HEK293 (cell line): Measurements from ENCODE around the gene POU2AF3.
A peak's percentile ranks its signal among the peaks of the same experiment; 100 is the strongest.

ENCODE experiments used
- CTCF ChIA-PET: fragments of 350-600 bp; formaldehyde crosslinking; extraction: SDS; loops from one replicate; lab custom pipeline; 2021; ENCODE audit warnings: antibody characterized with exemption; lab: Yijun Ruan, JAX
- POLR2A ChIA-PET: fragments of 300-600 bp; formaldehyde crosslinking; extraction: SDS; loops from one replicate; lab custom pipeline; 2020; ENCODE audit warnings: antibody characterized with exemption, inconsistent platforms; lab: Yijun Ruan, JAX
- H3K27ac ChIP-seq: fragments of 200-500 bp; sonication (Bioruptor generic); 2 replicates; pipeline ENCODE4 v1.5.1; 2014; ENCODE audit warnings: low read depth, low read length, control low read depth, inconsistent platforms; ENCODE audit errors: extremely low read depth
- H3K36me3 ChIP-seq, 2 experiments: fragments of 200-500 bp in 1 of 2; sonication (Bioruptor generic) in 1 of 2; 1 replicate in 1 of 2; 2 replicates in 1 of 2; pipeline ENCODE4 v1.5.1; 2014 to 2017; ENCODE audit warnings: inconsistent platforms in 2 of 2, low read length in 2 of 2; ENCODE audit not compliant: control insufficient read depth in 2 of 2, insufficient read depth in 1 of 2
- H3K4me1 ChIP-seq: fragments of 200-500 bp; sonication (Bioruptor generic); 2 replicates; pipeline ENCODE4 v1.5.1; 2014; ENCODE audit warnings: mild to moderate bottlenecking, low read length, inconsistent platforms; ENCODE audit not compliant: control insufficient read depth, insufficient read depth
- H3K4me3 ChIP-seq: 2 replicates; pipeline ENCODE4 v1.5.1; 2011; ENCODE audit warnings: low read depth, mild to moderate bottlenecking, control low read depth, low read length, moderate library complexity
- H3K9me3 ChIP-seq: fragments of 200-500 bp; sonication (Bioruptor generic); 2 replicates; pipeline ENCODE4 v1.5.1; 2014; ENCODE audit warnings: low read depth, low read length, inconsistent platforms; ENCODE audit not compliant: control insufficient read depth, insufficient read depth
- GLI2 ChIP-seq: fragments of 450-650 bp; formaldehyde crosslinking; IDR thresholded peaks from 2 replicates; pipeline ENCODE4; 2017; ENCODE audit warnings: missing biosample characterization, missing genetic modification characterization, low read depth, borderline replicate concordance
- KLF16 ChIP-seq: fragments of 450-650 bp; formaldehyde crosslinking; IDR thresholded peaks from 2 replicates; pipeline ENCODE4 v1.5.1; 2017; ENCODE audit warnings: missing biosample characterization, missing genetic modification characterization
- KLF9 ChIP-seq: fragments of 450-650 bp; formaldehyde crosslinking; IDR thresholded peaks from 2 replicates; pipeline ENCODE4 v1.5.1; 2016; ENCODE audit warnings: missing biosample characterization, missing genetic modification characterization, low read depth
- MEIS1 ChIP-seq: sonication (generic); formaldehyde crosslinking; IDR thresholded peaks from 2 replicates; pipeline ENCODE4 v1.8.1; 2022; ENCODE audit warnings: missing genetic modification reagents, mild to moderate bottlenecking, borderline replicate concordance
- MYNN ChIP-seq: fragments of 450-650 bp; formaldehyde crosslinking; IDR thresholded peaks from 2 replicates; pipeline ENCODE4 v1.5.1; 2016; ENCODE audit warnings: missing biosample characterization, missing genetic modification characterization, borderline replicate concordance
- SETDB1 ChIP-seq: IDR thresholded peaks from one replicate; pipeline ENCODE4 v1.6.1; 2017; ENCODE audit warnings: mild to moderate bottlenecking, low read length, moderate library complexity, mixed read lengths; ENCODE audit not compliant: insufficient read length
- TRIM28 ChIP-seq: IDR thresholded peaks from 2 replicates; pipeline ENCODE4 v1.6.1; 2011; ENCODE audit warnings: low read length, control low read depth, borderline replicate concordance
- WT1 ChIP-seq: fragments of 450-650 bp; formaldehyde crosslinking; IDR thresholded peaks from 2 replicates; pipeline ENCODE4 v1.5.1; 2016; ENCODE audit warnings: missing biosample characterization, missing genetic modification characterization
- YY2 ChIP-seq: fragments of 450-650 bp; formaldehyde crosslinking; IDR thresholded peaks from 2 replicates; pipeline ENCODE4 v1.5.1; 2016; ENCODE audit warnings: missing biosample characterization, missing genetic modification characterization
- ZNF133 ChIP-seq: fragments of 450-650 bp; formaldehyde crosslinking; IDR thresholded peaks from 2 replicates; pipeline ENCODE4 v1.5.1; 2016; ENCODE audit warnings: missing biosample characterization, missing genetic modification characterization
- ZNF24 ChIP-seq: fragments of 450-650 bp; formaldehyde crosslinking; IDR thresholded peaks from 2 replicates; pipeline ENCODE4 v1.5.1; 2016; ENCODE audit warnings: missing biosample characterization, missing genetic modification characterization
- ZNF266 ChIP-seq: fragments of 450-650 bp; formaldehyde crosslinking; IDR thresholded peaks from 2 replicates; pipeline ENCODE4 v1.5.1; 2016; ENCODE audit warnings: missing biosample characterization, missing genetic modification characterization, low read depth
- ZNF366 ChIP-seq: fragments of 450-650 bp; formaldehyde crosslinking; conservative IDR thresholded peaks from 2 replicates; pipeline ENCODE4 v1.5.1; 2016; ENCODE audit warnings: missing biosample characterization, missing genetic modification characterization
- ZNF391 ChIP-seq: fragments of 450-650 bp; formaldehyde crosslinking; IDR thresholded peaks from 2 replicates; pipeline ENCODE4 v1.5.1; 2016; ENCODE audit warnings: low read depth, missing biosample characterization, missing genetic modification characterization, borderline replicate concordance
- ZNF394 ChIP-seq: fragments of 450-650 bp; formaldehyde crosslinking; IDR thresholded peaks from 2 replicates; pipeline ENCODE4 v1.5.1; 2016; ENCODE audit warnings: missing biosample characterization, missing genetic modification characterization, mild to moderate bottlenecking, moderate library complexity, borderline replicate concordance
- ZNF449 ChIP-seq: fragments of 450-650 bp; formaldehyde crosslinking; IDR thresholded peaks from 2 replicates; pipeline ENCODE4 v1.5.1; 2017; ENCODE audit warnings: missing biosample characterization, mild to moderate bottlenecking, missing genetic modification characterization, moderate library complexity
- ZNF621 ChIP-seq: fragments of 450-650 bp; formaldehyde crosslinking; IDR thresholded peaks from 2 replicates; pipeline ENCODE4 v1.5.1; 2017; ENCODE audit warnings: missing biosample characterization, missing genetic modification characterization
- ZNF654 ChIP-seq: fragments of 450-650 bp; formaldehyde crosslinking; IDR thresholded peaks from 2 replicates; pipeline ENCODE4 v1.5.1; 2016; ENCODE audit warnings: low read depth, missing biosample characterization, missing genetic modification characterization
- ZNF664 ChIP-seq: fragments of 450-650 bp; formaldehyde crosslinking; IDR thresholded peaks from 2 replicates; pipeline ENCODE4 v1.5.1; 2016; ENCODE audit warnings: missing biosample characterization, missing genetic modification characterization
- ZNF768 ChIP-seq: fragments of 450-650 bp; formaldehyde crosslinking; IDR thresholded peaks from 2 replicates; pipeline ENCODE4 v1.5.1; 2018; ENCODE audit warnings: missing biosample characterization, mild to moderate bottlenecking, missing genetic modification characterization
- TF ChIP-seq, protein P1 (sequence below): fragments of 450-650 bp; formaldehyde crosslinking; IDR thresholded peaks from 2 replicates; pipeline ENCODE4 v1.5.1; 2016; ENCODE audit warnings: missing biosample characterization, missing genetic modification characterization, borderline replicate concordance
- TF ChIP-seq, protein P2 (sequence below): fragments of 450-650 bp; formaldehyde crosslinking; IDR thresholded peaks from 2 replicates; pipeline ENCODE4 v1.5.1; 2016; ENCODE audit warnings: missing biosample characterization, missing genetic modification characterization

Gene POU2AF3

DNA sequence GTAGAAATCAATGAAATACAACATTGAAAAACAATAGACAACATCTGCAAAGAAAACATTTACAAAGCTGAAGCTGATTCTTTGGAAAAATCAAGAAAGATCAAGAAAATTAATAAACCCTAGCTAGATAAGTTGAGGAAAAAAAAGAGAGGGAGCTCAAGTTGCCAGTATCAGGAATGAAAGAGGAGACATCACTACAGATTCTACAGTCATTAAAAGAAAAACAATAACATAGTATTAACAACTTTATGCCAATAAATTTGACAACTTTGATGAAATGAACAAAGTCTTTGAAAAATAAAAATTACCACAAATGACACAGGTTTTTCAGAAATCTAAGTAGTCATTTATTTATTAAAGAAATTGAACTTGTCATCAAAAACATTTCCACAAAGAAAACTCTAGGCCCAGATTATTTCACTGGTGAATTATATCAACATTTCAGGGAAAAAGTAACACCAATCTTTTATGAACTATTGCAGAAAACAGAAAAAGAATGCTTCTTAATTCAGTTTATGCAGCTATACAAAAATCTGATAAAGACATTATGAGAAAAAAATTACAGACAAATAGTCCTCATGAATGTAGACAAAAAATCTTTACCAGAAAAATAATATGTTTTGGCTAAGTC, 41.5 kb downstream of the POU2AF3 start:
- Histone ChIP-seq H3K4me1 (no peaks in the 10 kb centered on the region; the same call in 1 of the 2 replicates), H3K4me3 (no peak overlapping the region), H3K27ac (no peak overlapping the region), H3K9me3 (no peaks in the 10 kb centered on the region), H3K36me3 (no peaks in the 10 kb centered on the region)
- ChIA-PET CTCF (interaction anchor here (0.7 to 0.8 kb wide), 3 partner anchors 56 to 84 kb away, joined by 3 to 4 read pairs (median 3); no protein-coding TSS in a partner anchor), POLR2A (no interaction called here)
- 0 out of 2 replicates have a peak, but pooled peaks have one; percentile 22 for TF ChIP-seq TRIM28
- TF ChIP-seq ZNF391 (tag by site-specific recombination): no peak
- TF ChIP-seq YY2 (tag by site-specific recombination): no peak
- no peak for TF ChIP-seq ZNF266 (tag by site-specific recombination)
- peak; percentile 98 for TF ChIP-seq SETDB1
- no peak for TF ChIP-seq ZNF654 (tag by site-specific recombination)
- no peak for TF ChIP-seq KLF9 (tag by site-specific recombination)
- TF ChIP-seq WT1 (tag by site-specific recombination): no peak
- no peak for TF ChIP-seq ZNF394 (tag by site-specific recombination)

GRCh38 chr11:111342329-111342728, 44.0 kb downstream of the POU2AF3 start:
- Histone ChIP-seq H3K27ac (no peak overlapping the region), H3K36me3 (no peaks in the 10 kb centered on the region), H3K9me3 (no peaks in the 10 kb centered on the region), H3K4me3 (no peak overlapping the region), H3K4me1 (no peaks in the 10 kb centered on the region)
- CTCF ChIA-PET: no interaction called here
- POLR2A ChIA-PET: no interaction called here
- TF ChIP-seq ZNF621 (tag by site-specific recombination) (no peak), KLF16 (tag by site-specific recombination) (no peak), ZNF24 (tag by site-specific recombination) (no peak), MEIS1 (CRISPR knock-in tag) (no peak), ZNF366 (tag by site-specific recombination) (no peak), ZNF664 (no peak), MYNN (tag by site-specific recombination) (no peak), GLI2 (tag by site-specific recombination) (no peak), ZNF449 (tag by site-specific recombination) (no peak), ZNF768 (tag by site-specific recombination) (no peak), ZNF133 (tag by site-specific recombination) (no peak)
- TF ChIP-seq, protein P1, sequence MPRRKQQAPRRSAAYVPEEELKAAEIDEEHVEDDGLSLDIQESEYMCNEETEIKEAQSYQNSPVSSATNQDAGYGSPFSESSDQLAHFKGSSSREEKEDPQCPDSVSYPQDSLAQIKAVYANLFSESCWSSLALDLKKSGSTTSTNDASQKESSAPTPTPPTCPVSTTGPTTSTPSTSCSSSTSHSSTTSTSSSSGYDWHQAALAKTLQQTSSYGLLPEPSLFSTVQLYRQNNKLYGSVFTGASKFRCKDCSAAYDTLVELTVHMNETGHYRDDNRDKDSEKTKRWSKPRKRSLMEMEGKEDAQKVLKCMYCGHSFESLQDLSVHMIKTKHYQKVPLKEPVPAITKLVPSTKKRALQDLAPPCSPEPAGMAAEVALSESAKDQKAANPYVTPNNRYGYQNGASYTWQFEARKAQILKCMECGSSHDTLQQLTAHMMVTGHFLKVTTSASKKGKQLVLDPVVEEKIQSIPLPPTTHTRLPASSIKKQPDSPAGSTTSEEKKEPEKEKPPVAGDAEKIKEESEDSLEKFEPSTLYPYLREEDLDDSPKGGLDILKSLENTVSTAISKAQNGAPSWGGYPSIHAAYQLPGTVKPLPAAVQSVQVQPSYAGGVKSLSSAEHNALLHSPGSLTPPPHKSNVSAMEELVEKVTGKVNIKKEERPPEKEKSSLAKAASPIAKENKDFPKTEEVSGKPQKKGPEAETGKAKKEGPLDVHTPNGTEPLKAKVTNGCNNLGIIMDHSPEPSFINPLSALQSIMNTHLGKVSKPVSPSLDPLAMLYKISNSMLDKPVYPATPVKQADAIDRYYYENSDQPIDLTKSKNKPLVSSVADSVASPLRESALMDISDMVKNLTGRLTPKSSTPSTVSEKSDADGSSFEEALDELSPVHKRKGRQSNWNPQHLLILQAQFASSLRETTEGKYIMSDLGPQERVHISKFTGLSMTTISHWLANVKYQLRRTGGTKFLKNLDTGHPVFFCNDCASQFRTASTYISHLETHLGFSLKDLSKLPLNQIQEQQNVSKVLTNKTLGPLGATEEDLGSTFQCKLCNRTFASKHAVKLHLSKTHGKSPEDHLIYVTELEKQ (tag by site-specific recombination): no peak
- TF ChIP-seq, protein P2, sequence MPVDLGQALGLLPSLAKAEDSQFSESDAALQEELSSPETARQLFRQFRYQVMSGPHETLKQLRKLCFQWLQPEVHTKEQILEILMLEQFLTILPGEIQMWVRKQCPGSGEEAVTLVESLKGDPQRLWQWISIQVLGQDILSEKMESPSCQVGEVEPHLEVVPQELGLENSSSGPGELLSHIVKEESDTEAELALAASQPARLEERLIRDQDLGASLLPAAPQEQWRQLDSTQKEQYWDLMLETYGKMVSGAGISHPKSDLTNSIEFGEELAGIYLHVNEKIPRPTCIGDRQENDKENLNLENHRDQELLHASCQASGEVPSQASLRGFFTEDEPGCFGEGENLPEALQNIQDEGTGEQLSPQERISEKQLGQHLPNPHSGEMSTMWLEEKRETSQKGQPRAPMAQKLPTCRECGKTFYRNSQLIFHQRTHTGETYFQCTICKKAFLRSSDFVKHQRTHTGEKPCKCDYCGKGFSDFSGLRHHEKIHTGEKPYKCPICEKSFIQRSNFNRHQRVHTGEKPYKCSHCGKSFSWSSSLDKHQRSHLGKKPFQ (tag by site-specific recombination): no peak
- TF ChIP-seq, all 188 proteins: peak for 0
